ENCODE measurements around the gene ABCG1.

The ABCG1 gene

DNA sequence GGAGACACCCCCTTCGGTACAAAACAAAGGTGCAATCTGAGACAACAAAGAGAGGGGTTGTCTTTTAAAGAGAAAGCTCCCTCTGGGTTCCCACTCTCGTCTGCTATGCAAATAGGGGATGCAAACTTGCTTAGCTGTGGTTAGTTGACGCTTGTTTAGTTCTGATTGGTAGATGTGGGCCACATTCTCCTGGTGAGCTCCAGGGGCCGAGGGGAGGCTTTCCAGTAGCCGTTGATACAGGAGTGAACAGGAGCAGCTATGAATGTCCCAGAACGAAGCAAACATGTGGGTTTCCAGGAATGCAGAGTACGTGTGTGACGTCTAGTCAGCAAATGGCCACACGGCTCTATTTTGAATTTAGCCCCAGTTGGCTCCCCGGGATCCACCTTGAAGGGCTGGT is 117.1 kb downstream of the ABCG1 start:
- DNase-seq, result no peak

DNA sequence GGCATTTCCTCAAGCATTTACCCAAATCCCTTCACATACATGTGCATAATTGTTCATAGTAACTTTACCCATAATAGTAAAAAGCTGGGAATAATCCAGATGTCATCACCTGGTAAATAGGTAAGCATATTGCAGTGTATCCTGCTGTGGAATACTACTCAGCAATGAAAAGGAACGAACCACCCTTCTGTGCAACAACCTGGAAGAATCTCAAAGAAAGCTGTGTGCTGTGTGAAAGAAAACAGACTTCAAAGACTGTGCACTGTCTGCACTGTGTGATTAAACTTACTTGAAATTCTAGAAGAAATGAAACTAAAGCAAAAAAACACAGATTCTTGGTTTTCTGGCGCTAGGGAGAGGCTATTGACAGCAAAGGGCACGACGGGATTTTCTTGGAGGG is 118.3 kb downstream of the ABCG1 start:
- no peak for DNase-seq

DNA sequence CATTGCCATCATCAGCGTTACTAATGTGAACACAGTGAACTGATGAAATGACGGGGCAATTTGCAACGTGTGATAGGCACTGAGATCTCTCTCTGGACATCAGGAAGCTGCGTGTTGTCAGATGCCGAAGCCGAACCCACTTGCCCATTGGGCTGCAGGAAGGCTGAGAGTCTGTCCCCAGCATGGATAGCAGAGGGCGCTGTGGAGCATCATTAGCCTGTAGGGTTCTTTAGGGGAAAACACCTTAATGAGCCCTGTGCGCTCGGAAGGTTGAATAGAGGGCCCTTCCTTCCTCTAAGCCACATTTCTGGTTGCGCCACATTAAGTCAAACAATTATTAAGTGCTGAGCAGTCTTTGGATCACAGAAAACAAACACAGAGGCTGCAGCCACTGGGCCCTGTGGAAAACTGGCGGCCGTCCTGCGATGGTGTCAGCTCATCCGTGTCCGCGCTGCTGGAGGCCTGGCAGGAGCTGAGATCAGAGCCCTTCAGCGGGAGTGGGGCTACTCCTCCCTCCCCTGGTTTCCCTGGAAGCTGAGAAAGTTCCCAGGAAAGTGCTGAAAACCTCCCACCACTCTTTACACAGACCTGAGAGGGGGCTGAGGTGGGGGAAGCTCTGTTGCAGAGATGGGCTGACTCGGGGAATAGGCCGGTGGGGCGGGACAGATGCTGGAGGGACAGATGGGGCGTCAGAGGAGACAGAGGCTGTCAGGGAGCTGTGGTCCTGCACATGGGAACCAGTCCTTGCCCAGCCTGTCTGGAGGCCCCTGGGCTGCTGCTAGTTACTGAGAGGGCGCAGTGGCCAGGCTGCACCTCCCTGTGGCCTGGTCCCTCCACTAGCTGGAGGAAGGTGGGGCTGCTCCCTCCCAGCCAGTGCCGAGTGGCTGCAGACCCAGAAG is 119.1 kb downstream of the ABCG1 start:
- peak; percentile 88 for DNase-seq

- DNase-seq, result no peak
These were observed 120.1 kb downstream of the ABCG1 start for GRCh38 chr21:42338729-42339715.

- no peak for DNase-seq
These were observed 121.5 kb downstream of the ABCG1 start for GRCh38 chr21:42340187-42341050.

DNA sequence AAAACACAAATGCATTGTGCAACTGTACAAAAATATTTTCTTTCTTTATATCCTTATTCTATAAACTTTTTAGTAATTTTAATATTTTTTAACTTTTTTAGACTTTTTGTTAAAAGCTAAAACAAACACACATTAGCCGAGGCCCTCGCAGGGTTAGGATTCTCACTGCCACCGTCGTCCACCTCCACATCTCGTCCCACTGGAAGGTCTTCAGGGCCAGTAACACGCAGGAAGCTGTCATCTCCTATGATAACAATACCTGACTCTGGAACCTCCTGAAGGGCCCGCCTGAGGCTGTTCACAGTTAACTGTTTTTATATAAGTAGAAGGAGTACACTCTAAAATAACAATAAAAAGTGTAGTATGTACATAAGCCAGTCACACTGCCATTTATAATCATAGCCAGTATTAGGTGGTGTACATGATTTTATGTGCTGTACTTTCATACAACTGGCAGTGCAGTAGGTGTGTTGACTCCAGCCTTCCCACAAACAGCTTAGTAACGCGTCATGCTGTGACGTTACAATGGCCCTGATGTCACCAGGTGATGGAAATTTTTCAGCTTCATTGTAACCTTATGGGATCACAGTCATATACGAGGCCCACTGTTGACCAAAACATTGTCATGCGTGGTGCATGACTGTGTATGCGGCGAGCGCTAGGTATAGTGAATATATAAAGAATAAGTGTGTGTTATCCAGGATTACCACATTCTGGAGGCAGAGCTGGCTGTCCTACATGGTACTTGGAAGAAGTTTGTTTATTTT is 123.0 kb downstream of the ABCG1 start:
- no peak for DNase-seq

GRCh38 chr21:42343101-42343500 is 124.2 kb downstream of the ABCG1 start:
- no peak for DNase-seq

DNA sequence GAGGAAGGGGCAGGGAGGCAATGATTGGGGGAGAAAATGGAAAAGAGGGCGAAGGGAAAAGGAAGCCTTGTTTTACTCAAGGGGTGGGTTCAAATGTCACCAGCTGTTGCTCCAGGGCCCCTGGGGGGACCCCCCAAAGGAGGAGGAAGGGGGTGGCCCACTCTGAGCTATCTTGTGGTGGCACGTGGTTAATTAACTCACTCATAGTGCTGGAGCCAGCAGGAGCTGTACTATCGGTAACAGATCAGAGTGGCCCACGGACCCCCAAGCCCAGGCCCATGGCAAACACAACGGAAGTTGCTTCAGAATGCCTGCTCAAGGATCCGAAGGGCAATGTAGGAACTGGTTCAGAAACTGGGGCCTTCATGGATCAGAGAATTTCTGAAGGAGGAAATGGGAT is 124.6 kb downstream of the ABCG1 start:
- no peak for DNase-seq

DNA sequence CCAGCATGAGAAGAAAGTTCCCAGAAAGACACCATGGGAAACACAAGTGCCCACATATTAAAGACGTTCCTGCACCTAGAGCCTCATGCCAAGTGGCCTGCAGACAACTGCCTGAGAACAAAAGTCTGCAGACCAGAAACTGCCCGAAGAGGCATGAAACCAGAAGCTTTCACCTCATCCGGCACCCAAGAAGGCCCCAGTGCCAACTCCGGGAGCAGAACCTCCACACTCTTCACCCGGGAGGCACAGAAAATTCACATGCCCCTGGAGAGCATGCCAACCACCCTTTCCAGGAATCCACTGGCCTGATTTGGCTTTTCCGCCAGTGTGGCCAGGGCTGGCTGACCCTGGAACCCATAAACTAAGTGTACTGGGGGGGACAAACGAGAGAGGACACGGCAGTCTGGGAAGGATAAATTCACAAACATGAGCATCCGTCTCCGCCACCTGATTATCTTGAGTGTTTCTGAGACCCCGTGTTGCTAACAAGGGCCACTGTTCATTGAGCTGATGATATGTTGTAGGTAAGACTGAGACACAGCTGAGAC is 125.1 kb downstream of the ABCG1 start:
- DNase-seq, result no peak

DNA sequence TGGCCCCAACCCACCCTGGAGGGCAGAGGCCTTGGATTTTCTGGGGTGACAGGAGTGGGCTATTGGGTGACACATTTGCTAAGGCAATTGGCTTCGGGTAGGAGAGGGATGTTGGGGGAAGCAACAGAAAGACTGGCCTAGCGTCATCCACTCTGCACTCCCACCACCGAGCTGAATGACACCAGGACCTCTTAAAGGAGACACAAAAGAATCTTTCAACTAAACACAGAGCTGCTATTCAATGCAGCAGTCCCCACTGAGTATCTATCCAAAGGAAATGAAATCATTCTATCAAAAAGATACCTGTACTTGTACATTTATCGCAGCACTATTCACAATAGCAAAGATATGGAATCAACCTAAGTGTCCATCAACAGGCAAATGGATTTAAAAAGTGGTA is 125.7 kb downstream of the ABCG1 start:
- no peak for DNase-seq

DNA sequence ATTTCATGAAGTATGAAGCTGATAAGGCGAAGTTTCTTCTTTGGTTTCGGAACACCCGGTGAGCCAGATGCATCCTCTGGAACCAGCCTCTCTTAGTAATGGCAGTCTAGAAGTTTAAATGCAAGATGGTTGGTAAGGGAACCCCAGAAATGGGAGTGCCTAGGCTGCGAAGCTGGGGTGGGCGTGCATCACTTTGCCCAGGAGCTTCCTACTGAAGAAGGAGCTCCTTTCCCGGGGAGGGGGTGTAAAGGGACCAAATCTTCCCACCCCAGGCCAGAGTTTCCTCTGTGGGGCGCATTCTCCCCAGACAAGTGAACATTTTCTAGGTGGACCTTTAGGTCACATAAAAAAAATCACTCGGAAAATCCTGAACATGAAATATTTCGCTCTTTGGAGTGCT is 127.5 kb downstream of the ABCG1 start:
- no peak for DNase-seq
